Upper lobe of left lung (tissue), 6 donors: Measurements from ENCODE around the gene CDX1. TPM values are rescaled to one million over a fixed set of nuclear protein-coding genes. Genes with fewer than 3 reads are reported as not detected.

Source experiments
- ATAC-seq, 2 donors: fragments of 200-7000 bp; cut with Tn5 transposase; one replicate each; pipeline ENCODE4 v1.9.1; 2022; ENCODE audit warnings: mild to moderate bottlenecking in 2 of 2, moderate library complexity in 2 of 2; ENCODE audit not compliant: low FRiP score in 2 of 2
- DNase-seq, 2 donors: peaks; one replicate each; pipeline ENCODE4 v3.0.0-alpha.2; 2019 to 2020
- H3K27ac ChIP-seq, 4 donors: fragments of 200-600 bp; sonication (generic); one replicate each; pipeline ENCODE4 v1.5.1; 2016 to 2019
- H3K27me3 ChIP-seq, 4 donors: fragments of 200-600 bp; sonication (generic); one replicate each; pipeline ENCODE4 v1.5.1; 2017 to 2019
- H3K36me3 ChIP-seq, 4 donors: fragments of 200-600 bp; sonication (generic); one replicate each; pipeline ENCODE4 v1.5.1; 2016 to 2019
- H3K4me1 ChIP-seq, 4 donors: fragments of 200-600 bp; sonication (generic); one replicate each; pipeline ENCODE4 v1.5.1; 2018 to 2019
- H3K4me3 ChIP-seq, 4 donors: fragments of 200-600 bp; sonication (generic); one replicate each; pipeline ENCODE4 v1.5.1; 2017 to 2019; ENCODE audit warnings: mild to moderate bottlenecking in 2 of 4, moderate library complexity in 1 of 4
- H3K9me3 ChIP-seq, 4 donors: fragments of 200-600 bp; sonication (generic); one replicate each; pipeline ENCODE4 v1.5.1; 2018 to 2019
- CTCF ChIP-seq, 6 experiments: fragments of 450-650 bp in 4 of 6; fragments of 200-600 bp in 2 of 6; sonication (generic) in 2 of 6; IDR thresholded peaks; one replicate each; pipeline ENCODE4 v1.5.1; 2016 to 2019; ENCODE audit warnings: antibody characterized with exemption in 6 of 6
- EP300 ChIP-seq, 4 donors: sonication (generic); formaldehyde crosslinking; IDR thresholded peaks; one replicate each; pipeline ENCODE4 v1.5.1; 2017; ENCODE audit warnings: antibody characterized with exemption in 4 of 4, control low read depth in 2 of 4
- POLR2A ChIP-seq, 4 donors: fragments of 450-650 bp; IDR thresholded peaks; one replicate each; pipeline ENCODE4 v1.5.1; 2016 to 2017; ENCODE audit warnings: antibody characterized with exemption in 4 of 4, mild to moderate bottlenecking in 2 of 4
- POLR2AphosphoS5 ChIP-seq, 2 donors: sonication (generic); formaldehyde crosslinking; IDR thresholded peaks; one replicate each; pipeline ENCODE4 v1.5.1; 2017; ENCODE audit warnings: antibody characterized with exemption in 2 of 2
- WGBS, 2 donors: methylation state at CpG; one replicate each; pipeline ENCODE4 v1.1.5; 2017 to 2018; 5-methylcytosine and 5-hydroxymethylcytosine counted together
- total RNA-seq, 6 donors: library from RNA; depleted of rRNA in 4 of 6; stranded (reverse); fragments of >200 nt in 4 of 6; gene quantifications; one replicate each; pipeline versions ENCODE4 v1.1.0 to v1.2.1, GENCODE V29; 2016 to 2021
- donor health status: DM: no; HTN: no; CAD: no; lungs with moderate emphysema.
- donor health status: DM: no; HTN: yes; CAD: no; lungs with severe emphysema.

Gene CDX1
- total RNA-seq, result under 1 TPM in 2 of 6 donors, not detected in 4; 0.17 to 0.30 TPM

- Histone ChIP-seq H3K4me3 (peak within 1 kb of the TSS in 1 of 4 donors; percentile 27), H3K4me1 (peaks cover 0 to 16% (median 2%) of the 10 kb centered on the region in 4 donors), H3K9me3 (no peaks in the 10 kb centered on the region), H3K36me3 (no peaks in the 10 kb centered on the region), H3K27ac (no peak within 1 kb of the TSS), H3K27me3 (peaks cover 0 to 17% (median 7%) of the 10 kb centered on the region in 4 donors)
- ATAC-seq (no peak), DNase-seq (peak in 1 of 2 donors; percentile 82)
- no peak for TF ChIP-seq POLR2AphosphoS5 (IDR thresholded peaks at IDR 0.05)
- no peak for TF ChIP-seq CTCF (IDR thresholded peaks at IDR 0.05)
- no peak for TF ChIP-seq POLR2A (IDR thresholded peaks at IDR 0.05)
- no peak for TF ChIP-seq EP300 (IDR thresholded peaks at IDR 0.05)
- 35 to 45% methylated on average over 7 to 56 of the region's 93 CpGs for WGBS, 2 donors
These were observed at the start of gene CDX1 for GRCh38 chr5:150166650-150167511. Gene CDX1 (plus strand): TSS chr5:150166778. CDS start chr5:150166877, 99 bp downstream.

GRCh38 chr5:150117945-150118560 lies 48.5 kb upstream of the CDX1 start:
- 64 to 78% methylated on average over 2 to 9 of the region's 9 CpGs for WGBS, 2 donors
- DNase-seq (peak in 1 of 2 donors; percentile 7), ATAC-seq (no peak)
- H3K27me3 ChIP-seq, result no peaks in the 10 kb centered on the region
- H3K27ac ChIP-seq, result no peak overlapping the region
- peaks cover 0 to 55% (median 2%) of the 10 kb centered on the region in 4 donors for H3K36me3 ChIP-seq
- no peaks in the 10 kb centered on the region for H3K9me3 ChIP-seq
- no peak for TF ChIP-seq EP300 (IDR thresholded peaks at IDR 0.05)
- TF ChIP-seq CTCF (IDR thresholded peaks at IDR 0.05), result no peak
- TF ChIP-seq POLR2A (IDR thresholded peaks at IDR 0.05), result no peak
- no peak for TF ChIP-seq POLR2AphosphoS5 (IDR thresholded peaks at IDR 0.05)
- no peak overlapping the region for H3K4me3 ChIP-seq
- H3K4me1 ChIP-seq, result peaks cover 5 to 11% (median 7%) of the 10 kb centered on the region in 4 donors

- ATAC-seq (no peak), DNase-seq (peak in 1 of 2 donors; percentile 9)
- H3K9me3 ChIP-seq, result no peaks in the 10 kb centered on the region
- peaks cover 0 to 56% (median 2%) of the 10 kb centered on the region in 4 donors for H3K36me3 ChIP-seq
- TF ChIP-seq POLR2A (IDR thresholded peaks at IDR 0.05), result no peak
- TF ChIP-seq CTCF (IDR thresholded peaks at IDR 0.05), result no peak
- TF ChIP-seq POLR2AphosphoS5 (IDR thresholded peaks at IDR 0.05), result no peak
- TF ChIP-seq EP300 (IDR thresholded peaks at IDR 0.05), result no peak
- H3K27ac ChIP-seq, result no peak overlapping the region
- H3K4me3 ChIP-seq, result no peak overlapping the region
- WGBS, 2 donors, result 87% methylated on average over 9 to 11 of the region's 11 CpGs
- H3K4me1 ChIP-seq, result peaks cover 0 to 6% (median 3%) of the 10 kb centered on the region in 4 donors
- no peaks in the 10 kb centered on the region for H3K27me3 ChIP-seq
These were observed 47.9 kb upstream of the CDX1 start for GRCh38 chr5:150118561-150119229.

- peak in 1 of 6 experiments; percentile 9 for TF ChIP-seq CTCF (IDR thresholded peaks at IDR 0.05)
- no peak for TF ChIP-seq POLR2A (IDR thresholded peaks at IDR 0.05)
- no peak for TF ChIP-seq POLR2AphosphoS5 (IDR thresholded peaks at IDR 0.05)
- Histone ChIP-seq H3K27me3 (no peaks in the 10 kb centered on the region), H3K9me3 (no peaks in the 10 kb centered on the region), H3K4me3 (no peak overlapping the region), H3K36me3 (peaks cover 0 to 60% (median 2%) of the 10 kb centered on the region in 4 donors), H3K4me1 (peaks cover 0 to 6% (median 3%) of the 10 kb centered on the region in 4 donors), H3K27ac (no peak overlapping the region)
- WGBS, 2 donors, result 79 to 80% methylated on average over 7 to 10 of the region's 10 CpGs
- DNase-seq (peak in 1 of 2 donors; percentile 21), ATAC-seq (no peak)
These were observed 47.0 kb upstream of the CDX1 start for GRCh38 chr5:150119421-150120061.
